Measurements from ENCODE around the gene MBP.

MBP gene

GRCh38 chr18:77061281-77061945 lies 71.2 kb downstream of the MBP start:
- DNase-seq = no peak

- DNase-seq = no peak
Measured at GRCh38 chr18:77060151-77060550, 72.4 kb downstream of the MBP start.

- no peak for DNase-seq
Measured at GRCh38 chr18:77059294-77059916, 73.2 kb downstream of the MBP start.

- DNase-seq = no peak
Measured at GRCh38 chr18:77058290-77058835, 74.2 kb downstream of the MBP start.

GRCh38 chr18:77057006-77057395 lies 75.6 kb downstream of the MBP start:
- DNase-seq = no peak

GRCh38 chr18:77056344-77057005 lies 76.1 kb downstream of the MBP start:
- DNase-seq = no peak

GRCh38 chr18:77055429-77056300 lies 76.9 kb downstream of the MBP start:
- no peak for DNase-seq

- DNase-seq = no peak
Measured at GRCh38 chr18:77054606-77055428, 77.8 kb downstream of the MBP start.

GRCh38 chr18:77054288-77054605 lies 78.3 kb downstream of the MBP start:
- DNase-seq = no peak

- DNase-seq = no peak
Measured at GRCh38 chr18:77053616-77054287, 78.8 kb downstream of the MBP start.

- no peak for DNase-seq
Measured at GRCh38 chr18:77052983-77053309, 79.6 kb downstream of the MBP start.

GRCh38 chr18:77052297-77052982 lies 80.1 kb downstream of the MBP start:
- no peak for DNase-seq

- no peak for DNase-seq
Measured at GRCh38 chr18:77051581-77052296, 80.8 kb downstream of the MBP start.

- DNase-seq = no peak
Measured at GRCh38 chr18:77049938-77050337, 82.6 kb downstream of the MBP start.

- DNase-seq = no peak
Measured at GRCh38 chr18:77047803-77048419, 84.7 kb downstream of the MBP start.

- DNase-seq = no peak
Measured at GRCh38 chr18:77046994-77047393, 85.6 kb downstream of the MBP start.

GRCh38 chr18:77046409-77046808 lies 86.2 kb downstream of the MBP start:
- no peak for DNase-seq

- DNase-seq = no peak
Measured at GRCh38 chr18:77045677-77046076, 86.9 kb downstream of the MBP start.

GRCh38 chr18:77044866-77045664 lies 87.5 kb downstream of the MBP start:
- DNase-seq = no peak
